OCI-LY3 (cell line): ENCODE measurements around the gene DYNLT2B.

Experiments
- H2AFZ ChIP-seq: fragments of 200-600, 300-600 bp; shearing (Covaris generic); 2 replicates; pipeline ENCODE4 v1.6.0; 2014; ENCODE audit warnings: antibody characterized with exemption, low read depth, low read length
- H3K27ac ChIP-seq: fragments of 200-600, 300-600 bp; sonication (generic); 2 replicates; pipeline ENCODE4 v1.5.1; 2014; ENCODE audit warnings: mild to moderate bottlenecking, low read length, moderate library complexity, mixed read lengths
- H3K27me3 ChIP-seq: fragments of 200-600, 300-600 bp; sonication (generic); 2 replicates; pipeline ENCODE4 v1.6.1; 2014; ENCODE audit warnings: low read depth, low read length, mixed read lengths
- H3K36me3 ChIP-seq: fragments of 200-600, 300-600 bp; sonication (generic); replicated peaks from 2 replicates; pipeline ENCODE3; 2014; ENCODE audit warnings: low read depth, low read length, mixed read lengths
- H3K4me1 ChIP-seq: fragments of 300-600, 200-600 bp; sonication (generic); 2 replicates; pipeline ENCODE4 v1.6.1; 2014; ENCODE audit warnings: low read length, mixed read lengths
- H3K4me2 ChIP-seq: fragments of 200-600, 300-600 bp; sonication (generic); 2 replicates; pipeline ENCODE4 v1.6.1; 2014; ENCODE audit warnings: low read length, mixed read lengths
- H3K4me3 ChIP-seq: fragments of 300-600, 200-600 bp; sonication (generic); 2 replicates; pipeline ENCODE4 v1.5.1; 2014; ENCODE audit warnings: antibody characterized with exemption, mild to moderate bottlenecking, low read length, moderate library complexity
- H3K79me2 ChIP-seq: fragments of 300-600, 200-600 bp; shearing (Covaris generic); 2 replicates; pipeline ENCODE4 v1.6.1; 2014; ENCODE audit warnings: mild to moderate bottlenecking, low read length, mixed read lengths
- H3K9ac ChIP-seq: fragments of 300-600, 200-600 bp; shearing (Covaris generic); 2 replicates; pipeline ENCODE4 v1.6.0; 2014; ENCODE audit warnings: mild to moderate bottlenecking, low read length, moderate library complexity
- H3K9me3 ChIP-seq: fragments of 200-600, 300-600 bp; shearing (Covaris generic); 2 replicates; pipeline ENCODE4 v1.6.1; 2014; ENCODE audit warnings: low read length, mixed read lengths; ENCODE audit not compliant: insufficient read depth
- H4K20me1 ChIP-seq: fragments of 200-600, 300-600 bp; sonication (generic); 2 replicates; pipeline ENCODE4 v1.6.1; 2016; ENCODE audit warnings: low read length, mixed read lengths; ENCODE audit not compliant: insufficient read depth
- EZH2phosphoT487 ChIP-seq: fragments of 200-600 bp; shearing (Covaris generic); IDR thresholded peaks from 2 replicates; pipeline ENCODE4 v1.6.1; 2018; ENCODE audit warnings: antibody characterized with exemption, mixed run types, low read depth
- TF ChIP-seq, protein P1 (sequence below): fragments of 200-600, 300-600 bp; sonication (generic); IDR thresholded peaks from 2 replicates; pipeline ENCODE4 v1.5.1; 2014; ENCODE audit warnings: antibody characterized with exemption, low read length, low read depth

The DYNLT2B gene

DNA sequence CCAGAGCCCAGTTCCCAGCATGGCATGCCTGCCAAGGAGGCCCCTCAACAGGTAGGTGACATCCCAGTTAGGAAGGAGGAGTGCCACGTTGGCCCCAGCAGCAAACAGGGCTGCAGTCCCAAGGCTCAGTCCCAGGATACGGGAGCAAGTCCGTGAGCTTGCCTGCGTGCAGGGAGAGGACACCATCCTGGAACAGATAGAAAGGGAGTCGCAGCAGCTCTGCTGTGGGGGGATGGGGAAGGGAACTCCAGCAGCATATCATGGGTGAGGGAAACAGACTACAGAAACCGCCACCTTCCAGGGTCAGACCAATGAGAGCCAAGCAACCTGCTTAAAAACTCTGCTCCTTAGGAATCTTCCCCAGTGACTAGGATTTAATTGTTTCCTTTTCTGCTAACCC is 9.4 kb upstream of the DYNLT2B start:
- Histone ChIP-seq H3K9ac (no peak overlapping the region), H3K36me3 (no peaks in the 10 kb centered on the region), H3K4me1 (no peaks in the 10 kb centered on the region), H3K4me2 (no peak overlapping the region), H3K4me3 (no peak overlapping the region), H3K27me3 (no peaks in the 10 kb centered on the region), H4K20me1 (no peaks in the 10 kb centered on the region), H3K9me3 (no peaks in the 10 kb centered on the region), H2AFZ (no peak overlapping the region), H3K79me2 (no peaks in the 10 kb centered on the region), H3K27ac (no peak overlapping the region)
- TF ChIP-seq, protein P1, sequence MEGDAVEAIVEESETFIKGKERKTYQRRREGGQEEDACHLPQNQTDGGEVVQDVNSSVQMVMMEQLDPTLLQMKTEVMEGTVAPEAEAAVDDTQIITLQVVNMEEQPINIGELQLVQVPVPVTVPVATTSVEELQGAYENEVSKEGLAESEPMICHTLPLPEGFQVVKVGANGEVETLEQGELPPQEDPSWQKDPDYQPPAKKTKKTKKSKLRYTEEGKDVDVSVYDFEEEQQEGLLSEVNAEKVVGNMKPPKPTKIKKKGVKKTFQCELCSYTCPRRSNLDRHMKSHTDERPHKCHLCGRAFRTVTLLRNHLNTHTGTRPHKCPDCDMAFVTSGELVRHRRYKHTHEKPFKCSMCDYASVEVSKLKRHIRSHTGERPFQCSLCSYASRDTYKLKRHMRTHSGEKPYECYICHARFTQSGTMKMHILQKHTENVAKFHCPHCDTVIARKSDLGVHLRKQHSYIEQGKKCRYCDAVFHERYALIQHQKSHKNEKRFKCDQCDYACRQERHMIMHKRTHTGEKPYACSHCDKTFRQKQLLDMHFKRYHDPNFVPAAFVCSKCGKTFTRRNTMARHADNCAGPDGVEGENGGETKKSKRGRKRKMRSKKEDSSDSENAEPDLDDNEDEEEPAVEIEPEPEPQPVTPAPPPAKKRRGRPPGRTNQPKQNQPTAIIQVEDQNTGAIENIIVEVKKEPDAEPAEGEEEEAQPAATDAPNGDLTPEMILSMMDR: no peak
- TF ChIP-seq EZH2phosphoT487: no peak

DNA sequence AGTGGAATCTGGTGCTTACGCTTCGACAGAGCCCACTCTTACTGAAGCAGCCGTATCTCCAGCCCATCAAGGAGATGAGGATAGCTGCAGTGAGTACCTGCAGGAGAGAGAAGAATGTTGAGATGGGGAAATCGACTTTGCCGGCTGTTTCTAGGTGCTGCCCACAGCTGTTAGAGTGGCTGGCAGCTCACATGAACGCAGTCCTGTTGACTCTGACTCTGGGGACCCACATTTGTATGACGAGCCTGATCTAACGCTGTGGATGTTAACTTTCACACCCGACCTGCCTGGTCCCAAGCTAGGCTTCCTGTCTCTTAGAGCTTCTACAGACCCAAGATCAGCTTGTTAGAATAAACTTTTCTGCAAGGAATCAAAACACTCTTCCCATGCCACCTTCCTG is 8.9 kb upstream of the DYNLT2B start:
- no peaks in the 10 kb centered on the region for H3K79me2 ChIP-seq
- no peaks in the 10 kb centered on the region for H3K36me3 ChIP-seq
- H3K4me1 ChIP-seq: no peaks in the 10 kb centered on the region
- H3K27ac ChIP-seq: no peak overlapping the region
- no peak overlapping the region for H3K4me2 ChIP-seq
- no peak overlapping the region for H3K9ac ChIP-seq
- no peak overlapping the region for H2AFZ ChIP-seq
- no peak for TF ChIP-seq EZH2phosphoT487
- TF ChIP-seq, protein P1: no peak
- H3K9me3 ChIP-seq: no peaks in the 10 kb centered on the region
- no peaks in the 10 kb centered on the region for H3K27me3 ChIP-seq
- H4K20me1 ChIP-seq: no peaks in the 10 kb centered on the region
- H3K4me3 ChIP-seq: no peak overlapping the region

DNA sequence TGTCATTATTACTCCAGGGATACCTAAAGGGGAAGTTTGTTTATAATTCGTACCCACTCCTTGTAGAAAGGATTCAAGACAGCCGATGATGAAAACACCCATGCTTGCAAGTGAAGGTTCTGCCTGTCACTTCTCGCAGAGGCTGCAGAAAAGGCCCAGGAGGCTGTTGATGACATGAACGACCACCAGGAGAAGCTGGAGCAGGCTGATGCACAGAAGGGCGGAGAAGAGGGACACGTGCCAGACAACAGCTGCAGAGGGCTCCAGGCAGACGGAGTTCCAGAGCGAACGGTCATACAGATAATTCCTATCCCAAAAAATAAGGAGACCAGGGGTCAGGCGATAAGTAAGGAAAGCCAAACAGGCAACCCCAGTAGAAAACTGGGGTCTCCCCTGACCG is 5.7 kb upstream of the DYNLT2B start:
- Histone ChIP-seq H3K9ac (no peak overlapping the region), H3K4me3 (no peak overlapping the region), H4K20me1 (no peaks in the 10 kb centered on the region), H3K27me3 (no peaks in the 10 kb centered on the region), H3K4me2 (no peak overlapping the region), H3K36me3 (no peaks in the 10 kb centered on the region), H2AFZ (no peak overlapping the region), H3K9me3 (no peaks in the 10 kb centered on the region), H3K79me2 (no peaks in the 10 kb centered on the region), H3K27ac (no peak overlapping the region), H3K4me1 (no peaks in the 10 kb centered on the region)
- TF ChIP-seq EZH2phosphoT487: no peak
- TF ChIP-seq, protein P1: no peak

DNA sequence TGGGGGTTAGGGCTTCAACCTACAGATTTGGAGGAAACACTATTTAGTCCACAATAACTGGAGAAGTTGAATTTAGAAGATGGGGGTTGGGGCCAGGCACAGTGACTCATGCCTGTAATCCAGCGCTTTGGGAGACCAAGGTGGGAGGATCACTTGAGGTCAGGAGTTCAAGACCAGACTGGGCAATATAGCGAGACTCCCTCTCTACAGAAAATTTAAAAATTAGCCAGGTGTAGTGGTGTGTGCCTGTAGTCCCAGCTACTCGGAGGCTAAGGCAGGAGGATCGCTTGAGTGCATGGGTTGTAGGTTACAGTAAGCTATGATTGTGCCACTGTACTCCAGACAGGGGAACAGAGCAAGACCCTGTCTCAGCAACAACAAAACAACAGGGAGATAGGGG is 5.0 kb upstream of the DYNLT2B start:
- H3K4me1 ChIP-seq: no peaks in the 10 kb centered on the region
- no peaks in the 10 kb centered on the region for H3K9me3 ChIP-seq
- no peaks in the 10 kb centered on the region for H3K79me2 ChIP-seq
- no peak overlapping the region for H3K27ac ChIP-seq
- H3K27me3 ChIP-seq: no peaks in the 10 kb centered on the region
- no peaks in the 10 kb centered on the region for H3K36me3 ChIP-seq
- no peak overlapping the region for H3K4me3 ChIP-seq
- no peak overlapping the region for H3K9ac ChIP-seq
- H4K20me1 ChIP-seq: no peaks in the 10 kb centered on the region
- no peak overlapping the region for H3K4me2 ChIP-seq
- TF ChIP-seq, protein P1: no peak
- TF ChIP-seq EZH2phosphoT487: no peak
- H2AFZ ChIP-seq: no peak overlapping the region
